ACC112 (cell line): ENCODE measurements around the gene KLK13.

ENCODE experiments used
- H2AFZ ChIP-seq: fragments of 200-600 bp; sonication (generic); one replicate; pipeline ENCODE4 v1.6.0; 2017; ENCODE audit warnings: antibody characterized with exemption, low read length; ENCODE audit not compliant: unreplicated experiment
- H3K27ac ChIP-seq: fragments of 200-600 bp; sonication (generic); 2 replicates; pipeline ENCODE4 v1.5.1; 2014; ENCODE audit warnings: low read depth, mild to moderate bottlenecking, antibody characterized with exemption, low read length, moderate library complexity
- H3K27me3 ChIP-seq: fragments of 200-600 bp; sonication (generic); 2 replicates; pipeline ENCODE4 v1.6.1; 2014; ENCODE audit warnings: mild to moderate bottlenecking, antibody characterized with exemption, low read length, moderate library complexity, mixed read lengths; ENCODE audit not compliant: insufficient read depth
- H3K36me3 ChIP-seq: fragments of 200-600 bp; sonication (generic); 2 replicates; pipeline ENCODE4 v1.6.1; 2016; ENCODE audit warnings: mild to moderate bottlenecking, antibody characterized with exemption, low read length, moderate library complexity, mixed read lengths; ENCODE audit not compliant: insufficient read depth
- H3K4me1 ChIP-seq: fragments of 200-600 bp; sonication (generic); one replicate; pipeline ENCODE4 v1.6.1; 2016; ENCODE audit warnings: low read length, mixed read lengths; ENCODE audit not compliant: insufficient read depth, unreplicated experiment, control insufficient read depth
- H3K4me3 ChIP-seq: fragments of 200-600 bp; sonication (generic); 2 replicates; pipeline ENCODE4 v1.5.1; 2014; ENCODE audit warnings: mild to moderate bottlenecking, low read depth, low read length
- H3K79me2 ChIP-seq: fragments of 200-600 bp; sonication (generic); one replicate; pipeline ENCODE4 v1.6.0; 2016; ENCODE audit warnings: low read length; ENCODE audit not compliant: control insufficient read depth, unreplicated experiment, insufficient read depth

KLK13 gene

DNA sequence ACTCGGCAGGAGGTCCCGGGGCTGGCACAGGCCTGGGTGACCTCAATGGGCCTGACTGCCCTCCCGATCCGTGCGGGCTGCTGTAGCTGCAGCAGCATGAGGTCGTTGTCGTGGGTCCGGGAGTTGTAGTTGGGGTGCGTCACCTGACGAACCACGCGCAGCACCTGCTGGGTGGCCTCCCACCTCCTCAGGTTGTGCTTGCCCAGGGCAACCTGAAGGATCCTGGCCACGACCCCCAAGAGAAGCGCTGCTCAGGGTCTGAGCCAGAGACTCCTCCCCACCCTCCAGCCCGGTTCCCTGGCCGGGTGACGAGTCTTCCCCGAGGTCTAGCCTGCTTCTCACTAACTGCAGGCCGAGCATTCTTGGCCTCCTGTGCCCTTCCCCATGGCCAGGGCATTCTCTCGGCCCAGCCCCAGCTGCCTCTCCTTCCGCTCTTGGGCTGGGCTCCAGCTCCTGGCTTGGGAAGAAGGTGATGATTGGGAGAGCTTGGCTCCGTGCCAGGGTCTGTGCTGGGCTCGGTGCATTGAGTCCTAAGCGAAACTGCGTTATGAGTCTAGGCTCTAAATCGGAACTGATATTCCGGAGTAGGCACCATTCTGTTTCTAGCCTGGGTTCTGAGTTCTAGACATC is 14.7 kb upstream of the KLK13 start:
- no peak overlapping the region for H2AFZ ChIP-seq
- no peaks in the 10 kb centered on the region for H3K79me2 ChIP-seq
- H3K4me3 ChIP-seq, result no peak overlapping the region
- H3K4me1 ChIP-seq, result no peaks in the 10 kb centered on the region
- no peaks in the 10 kb centered on the region for H3K36me3 ChIP-seq
- H3K27me3 ChIP-seq, result 0 out of 2 replicates have a peak, but pooled peaks cover 5% of the 10 kb centered on the region
- H3K27ac ChIP-seq, result no peak overlapping the region

GRCh38 chr19:51078731-51079130 is 13.8 kb upstream of the KLK13 start:
- no peaks in the 10 kb centered on the region for H3K79me2 ChIP-seq
- no peaks in the 10 kb centered on the region for H3K36me3 ChIP-seq
- no peaks in the 10 kb centered on the region for H3K4me1 ChIP-seq
- H3K27me3 ChIP-seq, result 0 out of 2 replicates have a peak, but pooled peaks cover 5% of the 10 kb centered on the region
- H3K4me3 ChIP-seq, result no peak overlapping the region
- no peak overlapping the region for H3K27ac ChIP-seq
- H2AFZ ChIP-seq, result no peak overlapping the region

DNA sequence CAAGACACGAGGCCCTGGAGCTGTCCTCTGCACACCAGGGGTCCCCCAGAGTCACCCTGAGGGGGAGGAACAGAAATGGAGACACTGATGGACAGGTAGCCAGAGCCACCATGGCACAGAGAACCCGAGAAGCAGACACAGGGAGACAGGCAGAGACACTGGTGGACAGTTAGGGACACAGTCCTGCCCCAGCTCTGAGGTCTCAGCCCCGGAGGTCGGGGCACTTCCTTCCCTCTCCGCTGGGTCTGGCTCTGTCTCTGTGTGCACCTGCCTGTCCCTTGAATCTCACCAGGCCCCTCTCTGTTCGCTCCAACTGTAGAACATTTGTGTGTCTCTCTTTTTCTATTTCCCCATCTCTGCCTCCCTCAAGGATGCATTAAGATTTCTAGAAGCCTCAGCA is 13.2 kb upstream of the KLK13 start:
- Histone ChIP-seq H3K79me2 (no peaks in the 10 kb centered on the region), H3K36me3 (no peaks in the 10 kb centered on the region), H3K27me3 (0 out of 2 replicates have a peak, but pooled peaks cover 5% of the 10 kb centered on the region), H3K4me1 (no peaks in the 10 kb centered on the region), H3K4me3 (no peak overlapping the region), H3K27ac (no peak overlapping the region), H2AFZ (no peak overlapping the region)

DNA sequence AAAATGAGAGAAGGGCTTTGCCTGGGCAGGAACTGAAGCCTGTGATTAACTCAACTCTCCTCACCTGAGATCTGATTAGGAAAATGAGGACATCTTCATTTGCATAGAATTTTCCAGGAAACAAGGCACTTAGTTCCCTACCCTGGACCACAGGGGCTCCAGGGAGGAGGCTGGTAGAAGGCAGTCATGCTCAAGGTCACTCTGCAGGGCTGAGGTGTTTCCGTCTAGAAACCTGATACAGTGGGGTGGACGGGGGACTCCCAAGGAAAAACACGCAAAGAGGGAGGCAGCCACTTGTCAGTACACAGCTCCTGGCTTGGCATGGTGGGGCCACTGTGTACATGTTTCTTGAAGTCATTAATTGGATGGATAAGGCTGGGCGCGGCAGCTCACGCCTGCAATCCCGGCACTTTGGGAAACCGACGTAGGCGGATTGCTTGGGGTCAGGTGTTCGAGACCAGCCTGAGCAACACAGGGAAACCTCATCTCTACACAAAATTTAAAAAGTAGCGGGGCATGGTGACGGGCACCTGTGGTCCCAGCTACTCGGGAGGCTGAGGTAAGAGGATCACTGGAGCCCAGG is 11.8 kb upstream of the KLK13 start:
- Histone ChIP-seq H3K27ac (no peak overlapping the region), H3K36me3 (no peaks in the 10 kb centered on the region), H3K4me3 (no peak overlapping the region), H2AFZ (no peak overlapping the region), H3K79me2 (no peaks in the 10 kb centered on the region), H3K4me1 (no peaks in the 10 kb centered on the region), H3K27me3 (no peaks in the 10 kb centered on the region)

GRCh38 chr19:51075998-51076397 is 11.1 kb upstream of the KLK13 start:
- no peaks in the 10 kb centered on the region for H3K27me3 ChIP-seq
- H3K4me3 ChIP-seq, result no peak overlapping the region
- H3K79me2 ChIP-seq, result no peaks in the 10 kb centered on the region
- H3K27ac ChIP-seq, result no peak overlapping the region
- H3K4me1 ChIP-seq, result no peaks in the 10 kb centered on the region
- no peak overlapping the region for H2AFZ ChIP-seq
- H3K36me3 ChIP-seq, result no peaks in the 10 kb centered on the region

DNA sequence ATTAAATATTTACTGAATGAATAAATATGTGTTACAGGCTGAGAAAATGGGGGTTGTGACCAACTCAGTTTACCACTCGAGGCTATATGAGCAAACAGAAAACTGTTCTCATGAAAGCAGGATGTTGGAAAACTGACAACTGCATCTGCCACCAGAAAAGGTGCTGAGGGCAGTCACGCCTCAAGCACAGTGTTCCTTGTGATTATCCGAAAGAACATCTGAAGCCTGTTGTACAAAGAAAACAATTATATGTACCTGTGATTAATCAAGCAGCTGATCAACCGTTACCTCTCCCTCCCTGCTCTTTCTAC is 6.2 kb upstream of the KLK13 start:
- Histone ChIP-seq H3K27ac (no peak overlapping the region), H3K4me1 (no peaks in the 10 kb centered on the region), H3K79me2 (no peaks in the 10 kb centered on the region), H2AFZ (no peak overlapping the region), H3K27me3 (no peaks in the 10 kb centered on the region; the same call in none of the 2 replicates), H3K36me3 (no peaks in the 10 kb centered on the region), H3K4me3 (no peak overlapping the region)

DNA sequence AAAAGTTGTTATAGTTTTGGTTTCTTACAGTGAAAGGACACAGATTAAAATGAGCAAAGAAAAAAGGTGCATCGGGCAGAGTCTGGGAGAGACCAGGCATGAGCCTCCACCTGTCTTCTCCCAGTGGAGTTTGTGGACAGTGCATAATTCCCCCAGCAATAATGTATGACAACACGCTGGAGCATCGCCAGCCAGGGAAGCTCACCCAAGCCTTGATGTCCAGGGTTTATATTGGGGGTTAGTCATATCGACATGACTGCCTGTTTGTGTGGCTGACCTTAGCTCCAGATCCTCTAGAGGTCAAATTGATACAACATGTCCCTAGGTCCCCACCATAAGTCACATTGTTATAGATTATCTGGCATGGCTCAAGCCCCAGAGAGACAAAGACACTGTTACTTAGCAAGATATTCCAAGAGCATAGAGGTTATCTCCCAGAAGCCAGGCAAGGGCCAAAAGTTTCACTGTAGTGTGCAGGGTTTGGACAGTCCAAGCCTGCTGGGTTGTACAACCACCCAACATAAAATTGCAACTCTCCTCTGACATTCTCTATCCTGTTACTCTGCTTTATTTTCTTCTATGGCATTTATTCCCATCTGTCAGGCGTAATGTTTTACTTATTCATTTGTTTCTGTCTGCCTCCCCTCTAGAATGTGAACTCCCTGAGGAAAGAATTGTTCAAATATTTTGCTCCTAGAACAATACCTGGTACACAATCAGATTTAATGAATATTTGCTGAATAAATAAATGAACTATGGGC is 5.6 kb upstream of the KLK13 start:
- Histone ChIP-seq H3K27ac (no peak overlapping the region), H3K79me2 (no peaks in the 10 kb centered on the region), H3K4me1 (no peaks in the 10 kb centered on the region), H3K4me3 (no peak overlapping the region), H2AFZ (no peak overlapping the region), H3K27me3 (peaks cover 1% of the 10 kb centered on the region), H3K36me3 (no peaks in the 10 kb centered on the region)

DNA sequence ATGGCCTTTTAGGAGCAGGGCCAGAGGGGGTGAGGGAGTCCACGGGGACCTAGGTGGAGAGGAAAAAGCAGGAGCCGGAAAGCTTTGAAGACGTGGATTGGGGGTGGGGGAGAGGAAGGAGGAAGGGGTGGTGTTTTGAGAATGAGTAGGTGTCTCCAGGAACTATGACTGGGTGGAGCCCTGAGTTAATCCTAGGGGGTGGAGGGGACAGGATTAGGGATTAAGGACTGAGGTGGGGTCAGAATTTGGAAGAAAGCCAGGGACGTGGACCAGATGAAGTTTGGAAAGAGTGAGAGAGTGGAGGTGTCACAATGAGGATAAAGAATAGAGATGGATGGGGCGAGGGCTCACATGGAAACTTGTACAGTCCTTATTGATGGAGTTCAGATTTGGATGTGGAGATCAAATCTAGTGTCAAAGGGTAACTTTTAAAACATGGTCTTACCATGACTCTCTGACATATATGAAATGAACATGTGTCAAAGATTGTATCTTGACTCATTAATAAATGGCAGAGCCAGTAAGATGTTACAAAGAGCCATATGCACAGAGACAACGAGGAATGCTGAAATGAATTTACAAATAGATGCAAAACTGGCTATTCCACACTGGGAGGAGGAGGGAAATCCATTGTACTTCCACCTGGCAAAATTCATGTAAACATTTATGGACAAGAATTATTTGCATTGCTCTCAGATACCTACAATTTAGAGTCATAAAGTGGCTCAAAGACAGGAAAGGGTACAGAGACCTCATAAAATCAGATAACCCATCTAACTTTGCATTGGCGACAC is 1.7 kb upstream of the KLK13 start:
- Histone ChIP-seq H3K27me3 (peaks cover 12% of the 10 kb centered on the region), H3K36me3 (no peaks in the 10 kb centered on the region), H2AFZ (no peak overlapping the region), H3K27ac (no peak overlapping the region), H3K4me3 (no peak overlapping the region), H3K79me2 (no peaks in the 10 kb centered on the region), H3K4me1 (no peaks in the 10 kb centered on the region)

DNA sequence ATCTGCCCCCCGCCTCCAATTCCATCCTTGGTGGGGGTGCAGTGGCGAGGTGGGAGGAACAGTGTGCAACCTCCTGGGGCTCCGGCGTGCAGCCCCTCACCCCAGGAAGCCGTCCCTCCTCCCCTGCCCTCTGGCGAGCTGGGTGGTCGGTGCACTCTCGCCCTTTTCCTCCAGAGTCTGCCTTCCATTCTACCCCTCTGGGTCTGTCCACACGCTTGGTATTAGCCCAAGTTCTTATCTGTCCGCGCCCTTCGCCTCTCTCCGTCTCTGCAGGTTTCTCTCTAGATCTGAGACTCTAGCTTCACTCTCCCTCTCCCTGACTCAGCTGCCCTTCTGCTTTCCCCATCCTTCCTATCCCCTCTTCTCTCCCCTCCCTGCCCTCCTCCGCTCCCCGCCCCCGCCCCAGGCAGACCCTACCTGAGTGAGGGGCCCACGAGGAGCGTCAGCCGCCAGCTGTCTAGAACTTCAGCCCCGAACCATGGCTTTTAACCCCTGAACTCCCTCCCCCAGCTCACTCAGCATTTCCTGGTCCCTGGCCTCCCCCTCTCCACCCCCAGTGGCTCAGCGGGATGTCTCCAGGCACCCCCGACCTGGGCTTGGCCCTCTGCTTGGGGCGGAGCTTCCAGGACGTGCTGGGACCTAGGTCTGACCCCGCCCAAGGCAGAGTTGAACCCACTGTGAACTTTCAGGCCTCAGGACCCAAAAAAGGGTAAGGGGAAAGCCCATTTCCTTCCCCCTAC is 499 bp upstream of the KLK13 start:
- Histone ChIP-seq H3K27ac (no peak overlapping the region), H3K4me1 (no peaks in the 10 kb centered on the region), H3K36me3 (no peaks in the 10 kb centered on the region), H3K27me3 (peaks cover 15% of the 10 kb centered on the region), H3K4me3 (no peak overlapping the region), H3K79me2 (no peaks in the 10 kb centered on the region), H2AFZ (no peak overlapping the region)

- Histone ChIP-seq H2AFZ (no peak overlapping the region), H3K36me3 (no peaks in the 10 kb centered on the region), H3K27me3 (peaks cover 17% of the 10 kb centered on the region), H3K4me1 (no peaks in the 10 kb centered on the region), H3K79me2 (no peaks in the 10 kb centered on the region), H3K4me3 (no peak overlapping the region), H3K27ac (no peak overlapping the region)
Measured at GRCh38 chr19:51063664-51064063, 1.2 kb downstream of the KLK13 start.
